AG09319 (cell line): Measurements from ENCODE around the gene HERC5.

Experiments
- DNase-seq: peaks from one replicate; pipeline ENCODE4 v3.0.0-alpha.2; 2010; ENCODE audit warnings: low read depth; ENCODE audit errors: extremely low read depth
- TF ChIP-seq, protein P1 (sequence below): IDR thresholded peaks from 2 replicates; pipeline ENCODE4 v1.5.1; 2011; ENCODE audit warnings: low read depth, mild to moderate bottlenecking, inconsistent platforms, low read length, moderate library complexity

Gene HERC5

DNA sequence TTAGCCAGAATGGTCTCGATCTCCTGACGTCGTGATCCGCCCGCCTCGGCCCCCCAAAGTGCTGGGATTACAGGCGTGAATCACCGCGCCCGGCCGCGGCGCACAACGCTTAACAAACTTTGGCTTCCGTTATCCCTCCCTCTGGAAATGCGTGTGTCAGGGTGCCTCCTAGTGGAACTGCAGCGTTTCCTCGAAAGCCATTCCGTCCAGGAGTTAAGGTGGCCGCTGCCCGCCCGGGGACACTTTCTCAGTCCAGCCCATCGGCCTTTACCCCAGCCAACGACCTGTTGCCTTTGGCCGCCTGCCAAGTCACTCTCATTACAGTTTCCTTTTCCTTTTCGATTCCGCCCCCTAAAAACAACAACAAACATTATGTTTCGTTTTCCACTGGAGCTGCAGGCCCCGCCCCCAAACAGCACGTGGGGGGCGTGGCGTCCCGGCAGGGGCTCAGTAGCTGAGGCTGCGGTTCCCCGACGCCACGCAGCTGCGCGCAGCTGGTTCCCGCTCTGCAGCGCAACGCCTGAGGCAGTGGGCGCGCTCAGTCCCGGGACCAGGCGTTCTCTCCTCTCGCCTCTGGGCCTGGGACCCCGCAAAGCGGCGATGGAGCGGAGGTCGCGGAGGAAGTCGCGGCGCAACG is at the start of gene HERC5:
TSS of gene HERC5 (plus strand) at position 450 of the 637 bp plus-strand sequence. CDS start at position 601, 151 bp downstream.
- TF ChIP-seq, protein P1, sequence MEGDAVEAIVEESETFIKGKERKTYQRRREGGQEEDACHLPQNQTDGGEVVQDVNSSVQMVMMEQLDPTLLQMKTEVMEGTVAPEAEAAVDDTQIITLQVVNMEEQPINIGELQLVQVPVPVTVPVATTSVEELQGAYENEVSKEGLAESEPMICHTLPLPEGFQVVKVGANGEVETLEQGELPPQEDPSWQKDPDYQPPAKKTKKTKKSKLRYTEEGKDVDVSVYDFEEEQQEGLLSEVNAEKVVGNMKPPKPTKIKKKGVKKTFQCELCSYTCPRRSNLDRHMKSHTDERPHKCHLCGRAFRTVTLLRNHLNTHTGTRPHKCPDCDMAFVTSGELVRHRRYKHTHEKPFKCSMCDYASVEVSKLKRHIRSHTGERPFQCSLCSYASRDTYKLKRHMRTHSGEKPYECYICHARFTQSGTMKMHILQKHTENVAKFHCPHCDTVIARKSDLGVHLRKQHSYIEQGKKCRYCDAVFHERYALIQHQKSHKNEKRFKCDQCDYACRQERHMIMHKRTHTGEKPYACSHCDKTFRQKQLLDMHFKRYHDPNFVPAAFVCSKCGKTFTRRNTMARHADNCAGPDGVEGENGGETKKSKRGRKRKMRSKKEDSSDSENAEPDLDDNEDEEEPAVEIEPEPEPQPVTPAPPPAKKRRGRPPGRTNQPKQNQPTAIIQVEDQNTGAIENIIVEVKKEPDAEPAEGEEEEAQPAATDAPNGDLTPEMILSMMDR: peak; percentile 75
- DNase-seq: peak; percentile 55

DNA sequence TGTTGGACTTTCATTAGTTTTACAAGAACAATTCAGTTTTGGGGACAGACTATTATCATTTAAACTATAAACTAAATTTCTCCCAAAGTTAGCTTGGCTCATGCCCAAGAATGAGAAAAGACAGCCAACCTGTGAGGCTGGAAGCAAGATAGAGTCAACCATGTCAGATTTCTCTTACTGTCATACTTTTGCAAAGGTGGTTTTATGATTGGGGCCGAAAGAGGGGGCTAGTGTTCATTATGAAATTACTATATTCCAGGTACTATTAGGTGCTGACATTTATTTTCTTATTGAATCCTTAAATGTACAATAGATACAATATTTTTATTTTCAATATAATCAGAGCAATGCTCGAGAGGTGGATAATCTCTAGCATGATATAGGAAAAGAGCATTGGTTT is 47.7 kb upstream of the HERC5 start:
- TF ChIP-seq, protein P1: no peak
- DNase-seq: no peak

DNA sequence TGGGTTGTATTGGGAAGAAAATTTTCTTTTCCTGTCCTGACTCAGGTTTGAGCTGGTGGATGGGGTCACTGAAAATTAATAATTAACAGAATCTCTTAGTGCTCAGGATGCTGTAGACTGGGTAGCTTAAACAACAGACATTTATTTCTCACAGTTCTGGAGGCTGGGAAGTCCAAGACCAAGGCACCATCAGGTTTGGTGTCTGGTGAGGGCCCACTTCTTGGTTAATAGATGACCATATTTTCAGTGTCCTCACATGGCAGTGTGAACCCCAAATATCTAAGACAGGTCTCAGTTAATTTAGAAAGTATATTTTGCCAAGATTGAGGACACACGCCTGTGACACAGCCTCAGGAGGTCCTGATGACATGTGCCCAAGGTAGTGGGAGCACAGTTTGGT is 47.1 kb upstream of the HERC5 start:
- no peak for DNase-seq
- TF ChIP-seq, protein P1: no peak

DNA sequence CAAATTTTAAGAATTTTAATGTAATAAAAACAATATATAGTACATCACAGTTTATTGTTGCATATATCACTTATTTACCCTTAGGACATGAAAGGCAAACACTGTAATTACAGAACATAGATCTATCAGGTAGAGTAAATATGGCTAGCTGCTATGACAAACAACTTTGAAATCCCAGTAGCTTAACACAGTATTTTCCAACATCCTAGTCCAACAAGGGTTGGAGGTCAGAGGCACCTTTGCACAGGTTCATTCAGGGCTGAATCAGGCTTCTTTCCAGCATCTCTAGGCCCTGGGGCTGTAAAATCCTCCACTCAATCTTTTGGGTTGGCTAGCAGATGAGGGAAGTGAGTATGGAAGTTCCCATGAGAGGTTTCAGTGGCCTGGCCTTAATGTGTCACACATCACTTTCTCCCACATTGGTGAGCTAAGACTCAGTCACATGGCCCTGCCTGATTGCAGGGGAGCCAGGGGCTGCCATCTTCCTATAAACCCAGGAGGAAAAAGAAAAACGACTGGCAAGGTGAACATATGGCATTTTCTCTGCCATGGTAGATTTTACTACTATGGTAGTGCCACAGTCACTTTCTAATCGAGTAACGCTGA is 45.3 kb upstream of the HERC5 start:
- DNase-seq: no peak
- TF ChIP-seq, protein P1: no peak

DNA sequence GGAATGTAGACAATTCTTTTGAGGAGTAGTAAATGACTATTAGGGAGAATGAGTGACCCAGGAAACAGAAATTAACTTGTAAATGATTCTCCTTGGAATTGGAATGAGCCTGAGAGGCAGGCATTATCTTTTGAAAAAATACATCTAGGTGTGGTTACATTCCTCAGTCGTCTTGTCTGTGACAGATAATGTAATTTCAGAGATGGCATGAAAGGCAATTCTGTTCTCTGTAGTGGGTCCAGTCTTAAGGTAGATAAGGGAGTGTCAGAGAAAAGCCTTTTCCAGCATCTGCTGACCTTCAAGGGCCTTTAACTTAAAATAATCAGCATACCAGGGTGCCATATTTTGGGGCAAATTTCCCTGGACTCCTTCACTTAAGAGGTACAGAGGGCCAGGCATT is 43.1 kb upstream of the HERC5 start:
- TF ChIP-seq, protein P1: no peak
- no peak for DNase-seq

DNA sequence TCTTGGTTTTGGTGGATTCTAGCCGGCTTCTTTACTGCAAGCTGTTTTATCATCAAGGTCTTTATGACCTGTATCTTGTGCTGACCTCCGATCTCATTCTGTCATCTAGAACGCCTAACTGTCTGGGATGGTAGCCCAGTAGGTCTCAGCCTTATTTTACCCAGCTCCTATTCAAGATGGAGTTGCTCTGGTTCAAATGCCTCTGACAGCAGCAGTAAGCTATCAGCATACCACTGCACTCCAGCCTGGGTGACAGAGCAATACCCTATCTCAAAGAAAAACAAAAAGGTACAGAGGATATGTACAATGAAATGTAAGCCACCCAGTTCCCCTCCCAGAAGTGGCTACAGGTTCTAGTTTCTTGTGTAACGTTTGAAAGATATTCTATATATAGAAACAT is 42.2 kb upstream of the HERC5 start:
- TF ChIP-seq, protein P1: no peak
- DNase-seq: no peak

DNA sequence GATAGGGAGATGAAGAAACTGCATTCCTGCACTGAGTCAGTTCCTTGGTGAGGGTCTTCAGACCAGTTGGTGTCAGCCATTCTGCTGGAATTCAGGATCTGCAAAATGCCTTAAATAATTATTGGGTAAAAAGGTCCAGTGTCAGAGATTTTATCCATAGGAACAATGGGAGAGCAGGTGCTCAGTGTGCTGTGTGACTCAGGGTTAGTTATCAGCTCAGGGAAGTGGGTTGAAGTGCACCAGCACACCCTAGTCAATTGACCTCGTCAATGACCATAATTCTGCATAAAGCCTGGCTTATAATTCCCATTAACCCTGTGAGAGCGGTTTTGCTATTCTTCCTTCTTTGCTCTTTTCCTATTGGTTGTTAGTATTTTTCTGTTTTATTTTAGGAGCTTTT is 40.9 kb upstream of the HERC5 start:
- TF ChIP-seq, protein P1: no peak
- no peak for DNase-seq
